Endothelial cell of umbilical vein (primary cell): Measurements from ENCODE around the gene TOGARAM2. TPM values are rescaled to one million over a fixed set of nuclear protein-coding genes. Genes with fewer than 3 reads are reported as not detected.

ENCODE experiments used
- BruUV-seq: library from RNA; stranded (reverse); fragments of 400-500 nt; replicated peaks from 2 replicates; lab custom pipeline; 2021; lab: Mats Ljungman, UMichigan
- CTCF ChIA-PET: fragments of 300-600, 350-600 bp; sonication (Branson Sonifier 250); formaldehyde crosslinking; loops from one replicate; lab custom pipeline; 2021; ENCODE audit warnings: antibody characterized with exemption, inconsistent platforms; lab: Charles Lee
- POLR2A ChIA-PET: fragments of 300-600, 350-600 bp; sonication (Branson Sonifier 250); formaldehyde crosslinking; loops from one replicate; lab custom pipeline; 2021; ENCODE audit warnings: antibody characterized with exemption, inconsistent platforms; lab: Charles Lee
- DNase-seq: peaks from one replicate; pipeline ENCODE4 v3.0.0-alpha.2; 2011; ENCODE audit warnings: low read depth, low spot score
- FAIRE-seq: peaks from 2 replicates; lab custom pipeline; 2011; peaks lifted over from hg19 to GRCh38; lab: Jason Lieb, UNC
- H2AFZ ChIP-seq: 2 replicates; pipeline ENCODE4 v1.6.0; 2012; ENCODE audit warnings: low read depth, low read length, control low read depth, inconsistent platforms
- H3K27ac ChIP-seq: 2 replicates; pipeline ENCODE4 v1.5.1; 2011; ENCODE audit warnings: low read depth, mild to moderate bottlenecking, control low read depth, low read length, moderate library complexity; ENCODE audit not compliant: insufficient read depth
- H3K27me3 ChIP-seq, 2 experiments: 2 replicates each; pipeline versions ENCODE4 v1.6.0 to v1.6.1; 2011; ENCODE audit warnings: low read length in 2 of 2, mixed read lengths in 1 of 2; ENCODE audit not compliant: control insufficient read depth in 2 of 2, insufficient read depth in 2 of 2
- H3K36me3 ChIP-seq, 2 experiments: 2 replicates in 1 of 2; 3 replicates in 1 of 2; pipeline ENCODE4 v1.5.1; 2011; ENCODE audit warnings: low read length in 2 of 2, mild to moderate bottlenecking in 1 of 2, moderate library complexity in 1 of 2; ENCODE audit not compliant: control insufficient read depth in 2 of 2, insufficient read depth in 2 of 2; ENCODE audit errors: extremely low read depth in 1 of 2
- H3K4me1 ChIP-seq: 3 replicates; pipeline ENCODE4 v1.5.1; 2011; ENCODE audit warnings: mild to moderate bottlenecking, low read length; ENCODE audit not compliant: control insufficient read depth, insufficient read depth; ENCODE audit errors: extremely low read depth
- H3K4me2 ChIP-seq: 2 replicates; pipeline ENCODE4 v1.6.1; 2011; ENCODE audit warnings: low read length, control low read depth, mixed read lengths; ENCODE audit not compliant: insufficient read depth
- H3K4me3 ChIP-seq, 3 experiments: fragments of 200-600 bp in 1 of 3; sonication (generic), shearing (Covaris generic) in 1 of 3; replicated peaks in 1 of 3; 2 replicates each; pipeline ENCODE4 v1.5.1; 2011 to 2016; ENCODE audit warnings: control low read depth in 3 of 3, low read length in 3 of 3, mild to moderate bottlenecking in 2 of 3, inconsistent platforms in 1 of 3, low read depth in 1 of 3, moderate library complexity in 1 of 3; ENCODE audit not compliant: insufficient read depth in 1 of 3
- H3K79me2 ChIP-seq: 2 replicates; pipeline ENCODE4 v1.6.0; 2012; ENCODE audit warnings: low read length, inconsistent platforms; ENCODE audit not compliant: control insufficient read depth, insufficient read depth
- H3K9ac ChIP-seq: replicated peaks from 2 replicates; pipeline ENCODE3; 2011; ENCODE audit warnings: low read length, control low read depth; ENCODE audit not compliant: insufficient read depth; ENCODE audit errors: extremely low read depth
- H3K9me1 ChIP-seq: replicated peaks from 3 replicates; pipeline ENCODE4 v1.6.0; 2011; ENCODE audit warnings: mild to moderate bottlenecking, low read length; ENCODE audit not compliant: control insufficient read depth, insufficient read depth; ENCODE audit errors: extremely low read depth
- H3K9me3 ChIP-seq: replicated peaks from 2 replicates; pipeline ENCODE4 v1.5.1; 2012; ENCODE audit warnings: low read length, inconsistent platforms; ENCODE audit not compliant: control insufficient read depth, insufficient read depth
- H4K20me1 ChIP-seq: replicated peaks from 2 replicates; pipeline ENCODE3; 2011; ENCODE audit warnings: mild to moderate bottlenecking, low read length; ENCODE audit not compliant: control insufficient read depth, insufficient read depth; ENCODE audit errors: extremely low read depth
- CTCF ChIP-seq, 2 donors: IDR thresholded peaks; 1 replicate in 1 of 2; 2 replicates in 1 of 2; pipeline ENCODE4 v1.5.1; 2011; ENCODE audit warnings: low read length in 2 of 2, mild to moderate bottlenecking in 2 of 2, moderate library complexity in 2 of 2, control low read depth in 1 of 2, inconsistent platforms in 1 of 2, low read depth in 1 of 2; ENCODE audit not compliant: insufficient read depth in 1 of 2; ENCODE audit errors: extremely low read depth in 1 of 2
- EZH2 ChIP-seq: IDR thresholded peaks from 2 replicates; pipeline ENCODE4 v1.6.1; 2012; ENCODE audit warnings: borderline replicate concordance, low read depth, mild to moderate bottlenecking, moderate library complexity, low read length, inconsistent platforms; ENCODE audit not compliant: severe bottlenecking
- FOS ChIP-seq: IDR thresholded peaks from 2 replicates; pipeline ENCODE4 v1.6.1; 2011; ENCODE audit warnings: mild to moderate bottlenecking, low read length, moderate library complexity, borderline replicate concordance; ENCODE audit not compliant: insufficient read depth
- GATA2 ChIP-seq: IDR thresholded peaks from 2 replicates; pipeline ENCODE4 v1.7.0; 2011; ENCODE audit warnings: low read depth, mild to moderate bottlenecking, moderate library complexity, mixed read lengths, low read length; ENCODE audit not compliant: insufficient read length, insufficient read depth
- JUN ChIP-seq: IDR thresholded peaks from 2 replicates; pipeline ENCODE4 v1.6.1; 2011; ENCODE audit warnings: borderline replicate concordance, low read depth; ENCODE audit not compliant: insufficient read length, insufficient read depth
- MAX ChIP-seq: IDR thresholded peaks from 2 replicates; pipeline ENCODE4 v1.6.1; 2011; ENCODE audit not compliant: insufficient read depth, insufficient read length
- MYC ChIP-seq: IDR thresholded peaks from one replicate; pipeline ENCODE4 v1.6.1; 2011; ENCODE audit warnings: mild to moderate bottlenecking, low read depth, low read length
- POLR2A ChIP-seq: IDR thresholded peaks from 2 replicates; pipeline ENCODE4 v1.6.1; 2012; ENCODE audit warnings: low read depth, mild to moderate bottlenecking, control low read depth, low read length
- POLR2AphosphoS5 ChIP-seq: IDR thresholded peaks from 2 replicates; pipeline ENCODE4 v1.6.1; 2012; ENCODE audit warnings: low read depth, mild to moderate bottlenecking, control low read depth, low read length, moderate library complexity; ENCODE audit not compliant: insufficient read depth
- dilution Hi-C: fragments of 300-500 bp; cut with MboI; formaldehyde crosslinking; loops from one replicate; pipeline ENCODE4 v1.15.0; 2019; ENCODE audit warnings: low sequenced_read_pairs; ENCODE audit not compliant: extremely low pct_ligation_motif_present
- intact Hi-C: fragments of 100-400 bp; cut with micrococcal nuclease; formaldehyde crosslinking; loops from one replicate; pipeline ENCODE4 v1.10.0; 2022
- polyA plus RNA-seq, 4 experiments: library from polyadenylated mRNA; depleted of rRNA in 3 of 4; stranded (reverse) in 3 of 4; unstranded in 1 of 4; fragments of >200 nt; gene quantifications; 2 replicates each; pipeline versions ENCODE4 v1.2.1 to v1.2.3, GENCODE V29; 2011 to 2012; ENCODE audit warnings: missing spikeins in 1 of 4
- total RNA-seq: library from RNA; stranded (reverse); gene quantifications from 2 replicates; pipeline ENCODE4 v1.2.3, GENCODE V29; 2021

TOGARAM2 gene
- total and polyA plus RNA-seq, 2 donors (not counting 3 experiments of a cell fraction or from before 2014, with no cell fraction given): not detected

- no TSS peak for BruUV-seq
- ChIA-PET CTCF (no interaction called here), POLR2A (no interaction called here)
- no peaks in the 10 kb centered on the region for H3K9me1 ChIP-seq
- H3K9me3 ChIP-seq: no peaks in the 10 kb centered on the region
- FAIRE-seq (no peak), DNase-seq (no peak)
- no peak overlapping the region for H3K9ac ChIP-seq
- H4K20me1 ChIP-seq: no peaks in the 10 kb centered on the region
- dilution Hi-C loops: no loop called here
- H3K4me1 ChIP-seq: no peaks in the 10 kb centered on the region
- no peak overlapping the region for H3K27ac ChIP-seq
- intact Hi-C loops: no loop called here
- H3K4me3 ChIP-seq: no peak overlapping the region
- TF ChIP-seq JUN: no peak
- TF ChIP-seq POLR2A: no peak
- TF ChIP-seq MAX: no peak
- no peak for TF ChIP-seq CTCF (IDR thresholded peaks at IDR 0.05; ENCODE audit: extremely low read depth in 1 of 2, insufficient read depth in 1 of 2, low read depth in 1 of 2, low read length in 2 of 2)
- no peak for TF ChIP-seq FOS
- no peak for TF ChIP-seq GATA2
- no peak for TF ChIP-seq EZH2
- TF ChIP-seq MYC: no peak
- no peak for TF ChIP-seq POLR2AphosphoS5
- H3K27me3 ChIP-seq: no peaks in the 10 kb centered on the region
- H2AFZ ChIP-seq: no peak overlapping the region
- no peak overlapping the region for H3K4me2 ChIP-seq
- H3K79me2 ChIP-seq: no peaks in the 10 kb centered on the region
- no peaks in the 10 kb centered on the region for H3K36me3 ChIP-seq
Measured at GRCh38 chr2:28989973-28990372, 8.9 kb downstream of the TOGARAM2 start.
